Fibroblast of the aortic adventitia (primary cell): ENCODE measurements around the gene ITIH3. TPM values are rescaled to one million over a fixed set of nuclear protein-coding genes. Genes with fewer than 3 reads are reported as not detected.

Source experiments
- DNase-seq: peaks from one replicate; pipeline ENCODE4 v3.0.0-alpha.2; 2010; ENCODE audit warnings: low read depth
- H3K4me3 ChIP-seq: 2 replicates; pipeline ENCODE4 v1.5.1; 2011; ENCODE audit warnings: low read depth, mild to moderate bottlenecking, control low read depth, low read length, moderate library complexity
- CTCF ChIP-seq: IDR thresholded peaks from 2 replicates; pipeline ENCODE4 v1.5.1; 2011; ENCODE audit warnings: mild to moderate bottlenecking, low read length, control low read depth, inconsistent platforms; ENCODE audit not compliant: insufficient read depth
- total RNA-seq: library from RNA; depleted of rRNA; stranded (reverse); fragments of >200 nt; gene quantifications from 2 replicates; pipeline ENCODE4 v1.2.3, GENCODE V29; 2012; ENCODE audit warnings: low replicate concordance

ITIH3 gene
- total RNA-seq, 1 donor = under 0.01 TPM

GRCh38 chr3:52791366-52791765 is 3.2 kb upstream of the ITIH3 start:
- TF ChIP-seq CTCF = no peak
- no peak overlapping the region for H3K4me3 ChIP-seq
- no peak for DNase-seq

GRCh38 chr3:52791928-52792327 is 2.7 kb upstream of the ITIH3 start:
- no peak for DNase-seq
- H3K4me3 ChIP-seq = no peak overlapping the region
- TF ChIP-seq CTCF = no peak

GRCh38 chr3:52792413-52792812 is 2.2 kb upstream of the ITIH3 start:
- no peak for DNase-seq
- TF ChIP-seq CTCF = no peak
- H3K4me3 ChIP-seq = no peak overlapping the region

- no peak for TF ChIP-seq CTCF
- H3K4me3 ChIP-seq = no peak overlapping the region
- DNase-seq = peak; percentile 46
These were observed 1.5 kb upstream of the ITIH3 start for GRCh38 chr3:52792961-52793695.

GRCh38 chr3:52793702-52794611 is 639 bp upstream of the ITIH3 start:
- DNase-seq = no peak
- TF ChIP-seq CTCF = no peak
- no peak overlapping the region for H3K4me3 ChIP-seq

GRCh38 chr3:52795298-52795900 is 803 bp downstream of the ITIH3 start:
- no peak overlapping the region for H3K4me3 ChIP-seq
- TF ChIP-seq CTCF = no peak
- no peak for DNase-seq
